ENCODE measurements around the gene FAR2. TPM values are rescaled to one million over a fixed set of nuclear protein-coding genes. Genes with fewer than 3 reads are reported as not detected.

Gene FAR2
- total and polyA plus RNA-seq, 2 donors (not counting 3 experiments of a cell fraction or from before 2014, with no cell fraction given), result 32.3 to 61.7 TPM

- Histone ChIP-seq H3K4me1 (ENCODE audit: control insufficient read depth, extremely low read depth, insufficient read depth, low read length) (peaks cover 17% of the 10 kb centered on the region), H4K20me1 (replicated peaks; ENCODE audit: control insufficient read depth, extremely low read depth, insufficient read depth, low read length) (no peaks in the 10 kb centered on the region), H2AFZ (ENCODE audit: low read depth, low read length) (no peak overlapping the region), H3K9me1 (replicated peaks; ENCODE audit: control insufficient read depth, extremely low read depth, insufficient read depth, low read length) (no peaks in the 10 kb centered on the region), H3K36me3 (ENCODE audit: control insufficient read depth in 2 of 2, extremely low read depth in 1 of 2, insufficient read depth in 2 of 2, low read length in 2 of 2) (peaks cover 2 to 8% of the 10 kb centered on the region in 2 experiments), H3K27me3 (ENCODE audit: control insufficient read depth in 2 of 2, insufficient read depth in 2 of 2, low read length in 2 of 2) (no peaks in the 10 kb centered on the region), H3K4me2 (ENCODE audit: insufficient read depth, low read length) (no peak overlapping the region), H3K79me2 (ENCODE audit: control insufficient read depth, insufficient read depth, low read length) (no peaks in the 10 kb centered on the region), H3K4me3 (replicated peaks in 1 of 3; ENCODE audit: insufficient read depth in 1 of 3, low read depth in 1 of 3, low read length in 3 of 3) (no peak overlapping the region), H3K27ac (ENCODE audit: insufficient read depth, low read depth, low read length) (no peak overlapping the region), H3K9ac (replicated peaks; ENCODE audit: extremely low read depth, insufficient read depth, low read length) (no peak overlapping the region), H3K9me3 (replicated peaks; ENCODE audit: control insufficient read depth, insufficient read depth, low read length) (no peaks in the 10 kb centered on the region)
- TF ChIP-seq GATA2 (IDR thresholded peaks at IDR 0.05; ENCODE audit: insufficient read depth, insufficient read length, low read depth, low read length) (no peak), POLR2A (IDR thresholded peaks at IDR 0.05; ENCODE audit: low read depth, low read length) (no peak), MYC (IDR thresholded peaks at IDR 0.05; ENCODE audit: low read depth, low read length) (no peak), CTCF (IDR thresholded peaks at IDR 0.05; ENCODE audit: extremely low read depth in 1 of 2, insufficient read depth in 1 of 2, low read depth in 1 of 2, low read length in 2 of 2) (no peak), FOS (IDR thresholded peaks at IDR 0.05; ENCODE audit: borderline replicate concordance, insufficient read depth, low read length) (no peak), EZH2 (IDR thresholded peaks at IDR 0.05; ENCODE audit: borderline replicate concordance, low read depth, low read length, severe bottlenecking) (no peak), POLR2AphosphoS5 (IDR thresholded peaks at IDR 0.05; ENCODE audit: insufficient read depth, low read depth, low read length) (no peak), MAX (IDR thresholded peaks at IDR 0.05; ENCODE audit: insufficient read depth, insufficient read length) (no peak), JUN (IDR thresholded peaks at IDR 0.05; ENCODE audit: borderline replicate concordance, insufficient read depth, insufficient read length, low read depth) (no peak)
- ChIA-PET CTCF (interaction anchor here (1.1 to 4.3 kb wide), 3 partner anchors 229 to 244 kb away, joined by 3 to 52 read pairs (median 35); no protein-coding TSS in a partner anchor), POLR2A (no interaction called here)
- no TSS peak for BruUV-seq (replicated peaks)
- no peak for FAIRE-seq
- dilution Hi-C loops (cut with MboI; ENCODE audit: extremely low pct_ligation_motif_present, low sequenced_read_pairs) (no loop called here), intact Hi-C loops (cut with micrococcal nuclease) (loop anchor here (1.0 to 5.0 kb wide), 4 partner anchors 74 to 243 kb away; partner anchors contain the start of gene FAR2)
- no peak for DNase-seq (ENCODE audit: low read depth, low spot score)
These were observed 167.7 kb downstream of the FAR2 start for GRCh38 chr12:29316752-29317151.

All from endothelial cell of umbilical vein (primary cell).